OCI-LY7 (cell line): ENCODE measurements around the gene SUPT3H.

Experiments used
- EZH2phosphoT487 ChIP-seq: fragments of 200-600 bp; sonication (generic); IDR thresholded peaks from 2 replicates; pipeline ENCODE4 v1.6.1; 2018; ENCODE audit warnings: low read depth, borderline replicate concordance, mild to moderate bottlenecking, mixed run types, antibody characterized with exemption, low read length, moderate library complexity, mixed read lengths
- TF ChIP-seq, protein P1 (sequence below): fragments of 200-600 bp; sonication (generic); conservative IDR thresholded peaks from 2 replicates; pipeline ENCODE4 v1.5.1; 2014; ENCODE audit warnings: mild to moderate bottlenecking, antibody characterized with exemption, low read length, moderate library complexity, mixed read lengths

DNA sequence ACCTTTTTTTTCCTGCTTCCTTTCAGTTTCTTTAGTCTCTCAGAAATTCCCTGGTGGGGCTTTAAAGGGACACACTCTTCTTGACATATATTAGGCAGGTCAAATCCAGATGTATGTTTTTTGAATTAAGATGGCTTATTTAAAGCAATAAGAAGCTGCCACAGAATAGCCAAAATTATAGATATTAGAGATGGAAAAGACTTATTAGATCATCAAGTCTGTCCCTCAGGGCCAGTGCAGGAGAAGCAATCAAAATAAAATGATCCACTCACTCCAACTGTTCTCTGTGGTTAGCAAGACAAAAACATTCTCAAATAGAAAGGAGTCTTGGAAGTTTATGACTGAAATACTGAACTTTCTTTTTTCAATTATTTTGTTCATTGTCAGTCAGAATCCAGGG, 527.4 kb downstream of the SUPT3H start:
- TF ChIP-seq, protein P1, sequence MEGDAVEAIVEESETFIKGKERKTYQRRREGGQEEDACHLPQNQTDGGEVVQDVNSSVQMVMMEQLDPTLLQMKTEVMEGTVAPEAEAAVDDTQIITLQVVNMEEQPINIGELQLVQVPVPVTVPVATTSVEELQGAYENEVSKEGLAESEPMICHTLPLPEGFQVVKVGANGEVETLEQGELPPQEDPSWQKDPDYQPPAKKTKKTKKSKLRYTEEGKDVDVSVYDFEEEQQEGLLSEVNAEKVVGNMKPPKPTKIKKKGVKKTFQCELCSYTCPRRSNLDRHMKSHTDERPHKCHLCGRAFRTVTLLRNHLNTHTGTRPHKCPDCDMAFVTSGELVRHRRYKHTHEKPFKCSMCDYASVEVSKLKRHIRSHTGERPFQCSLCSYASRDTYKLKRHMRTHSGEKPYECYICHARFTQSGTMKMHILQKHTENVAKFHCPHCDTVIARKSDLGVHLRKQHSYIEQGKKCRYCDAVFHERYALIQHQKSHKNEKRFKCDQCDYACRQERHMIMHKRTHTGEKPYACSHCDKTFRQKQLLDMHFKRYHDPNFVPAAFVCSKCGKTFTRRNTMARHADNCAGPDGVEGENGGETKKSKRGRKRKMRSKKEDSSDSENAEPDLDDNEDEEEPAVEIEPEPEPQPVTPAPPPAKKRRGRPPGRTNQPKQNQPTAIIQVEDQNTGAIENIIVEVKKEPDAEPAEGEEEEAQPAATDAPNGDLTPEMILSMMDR, result no peak
- no peak for TF ChIP-seq EZH2phosphoT487
